Lung (tissue), 12 donors: ENCODE results near the gene PACS1. TPM values are rescaled to one million over a fixed set of nuclear protein-coding genes. Genes with fewer than 3 reads are reported as not detected.

Experiments
- ATAC-seq: fragments of 200-7000 bp; cut with Tn5 transposase; one replicate; pipeline ENCODE4 v1.9.1; 2020; ENCODE audit warnings: moderate number of reproducible peaks; ENCODE audit not compliant: insufficient read depth, low FRiP score
- DNase-seq, 3 donors: peaks; one replicate each; pipeline ENCODE4 v3.0.0-alpha.2; 2013 to 2017
- H3K27ac ChIP-seq, 2 donors: one replicate each; pipeline ENCODE4 v1.5.1; 2013; ENCODE audit warnings: mild to moderate bottlenecking in 2 of 2, moderate library complexity in 2 of 2, control low read depth in 1 of 2, inconsistent platforms in 1 of 2, low read depth in 1 of 2, low read length in 1 of 2
- H3K27me3 ChIP-seq, 3 donors: one replicate each; pipeline ENCODE4 v1.5.1; 2013; ENCODE audit warnings: low read length in 2 of 3; ENCODE audit not compliant: control insufficient read depth in 3 of 3, insufficient read depth in 3 of 3
- H3K36me3 ChIP-seq, 4 donors: one replicate each; pipeline ENCODE4 v1.5.1; 2013; ENCODE audit warnings: low read length in 4 of 4, mild to moderate bottlenecking in 1 of 4, moderate library complexity in 1 of 4; ENCODE audit not compliant: control insufficient read depth in 4 of 4, insufficient read depth in 4 of 4
- H3K4me1 ChIP-seq, 5 donors: one replicate each; pipeline ENCODE4 v1.5.1; 2013; ENCODE audit warnings: low read length in 5 of 5, mild to moderate bottlenecking in 2 of 5, moderate library complexity in 1 of 5; ENCODE audit not compliant: control insufficient read depth in 5 of 5, insufficient read depth in 5 of 5
- H3K4me3 ChIP-seq: one replicate; pipeline ENCODE4 v1.5.1; 2013; ENCODE audit warnings: mild to moderate bottlenecking, control low read depth, moderate library complexity
- H3K9ac ChIP-seq, 2 donors: one replicate each; pipeline ENCODE4 v1.5.1; 2013; ENCODE audit warnings: low read length in 2 of 2, control low read depth in 1 of 2; ENCODE audit not compliant: insufficient read depth in 1 of 2
- H3K9me3 ChIP-seq, 4 donors: one replicate each; pipeline ENCODE4 v1.5.1; 2013; ENCODE audit warnings: low read length in 3 of 4, mild to moderate bottlenecking in 1 of 4, moderate library complexity in 1 of 4; ENCODE audit not compliant: control insufficient read depth in 4 of 4, insufficient read depth in 3 of 4
- CTCF ChIP-seq: IDR thresholded peaks from 2 replicates; pipeline ENCODE4 v1.5.1; 2012; ENCODE audit warnings: mild to moderate bottlenecking; ENCODE audit errors: control extremely low read depth, extremely low read depth
- WGBS, 2 donors: extraction: QIAGEN DNeasy Blood & Tissue Kit; methylation state at CpG; one replicate each; pipeline ENCODE4 v1.1.7; 2013; 5-methylcytosine and 5-hydroxymethylcytosine counted together
- polyA plus RNA-seq, 2 donors: library from polyadenylated mRNA; stranded (reverse); fragments of 200-250 nt; gene quantifications; one replicate each; pipeline ENCODE4 v1.2.1, GENCODE V29; 2013
- total RNA-seq, 2 donors: library from RNA; depleted of rRNA in 1 of 2; stranded (reverse); fragments of >200 nt in 1 of 2; gene quantifications; one replicate each; pipeline ENCODE4 v1.2.1, GENCODE V29; 2014 to 2021
- donor health status: control.
- donor health status: control.
- donor health status: Bipolar disorder and iron deficiency.
- donor health status: healthy.
- donor health status: DM: yes; HTN: yes; CAD: no.

PACS1 gene
- total and polyA plus RNA-seq, 4 donors = 22.2 to 48.8 (median 34.7) TPM

DNA sequence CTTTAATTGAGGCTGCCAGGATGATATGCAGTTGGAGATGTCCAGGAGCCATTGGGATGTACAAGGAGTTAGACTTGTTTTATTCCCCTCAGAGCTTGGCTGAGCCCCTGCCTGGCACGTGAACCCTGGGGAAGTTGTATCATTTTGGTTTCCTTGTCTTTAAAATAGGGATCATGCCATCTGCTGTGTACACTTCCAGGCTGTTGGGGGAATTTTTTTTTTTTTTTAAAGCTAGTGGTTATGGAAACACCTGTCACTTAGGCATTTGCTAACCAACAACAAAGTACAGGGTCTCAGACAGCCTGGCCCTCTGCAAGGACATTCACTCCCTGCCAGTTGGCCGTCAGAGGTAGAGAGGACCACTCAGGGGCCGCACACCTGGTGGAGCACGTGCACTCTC, 189.9 kb downstream of the PACS1 start:
- no peak overlapping the region for H3K4me3 ChIP-seq
- no peaks in the 10 kb centered on the region for H3K9me3 ChIP-seq
- DNase-seq (no peak), ATAC-seq (no peak)
- no peak overlapping the region for H3K27ac ChIP-seq
- no peaks in the 10 kb centered on the region for H3K27me3 ChIP-seq
- no peak for TF ChIP-seq CTCF
- no peak overlapping the region for H3K9ac ChIP-seq
- WGBS, 2 donors = 91% methylated on average over 4 of the region's 4 CpGs
- peaks cover 0 to 6% (median 5%) of the 10 kb centered on the region in 5 donors for H3K4me1 ChIP-seq
- H3K36me3 ChIP-seq = peaks cover 0 to 24% (median 20%) of the 10 kb centered on the region in 4 donors

DNA sequence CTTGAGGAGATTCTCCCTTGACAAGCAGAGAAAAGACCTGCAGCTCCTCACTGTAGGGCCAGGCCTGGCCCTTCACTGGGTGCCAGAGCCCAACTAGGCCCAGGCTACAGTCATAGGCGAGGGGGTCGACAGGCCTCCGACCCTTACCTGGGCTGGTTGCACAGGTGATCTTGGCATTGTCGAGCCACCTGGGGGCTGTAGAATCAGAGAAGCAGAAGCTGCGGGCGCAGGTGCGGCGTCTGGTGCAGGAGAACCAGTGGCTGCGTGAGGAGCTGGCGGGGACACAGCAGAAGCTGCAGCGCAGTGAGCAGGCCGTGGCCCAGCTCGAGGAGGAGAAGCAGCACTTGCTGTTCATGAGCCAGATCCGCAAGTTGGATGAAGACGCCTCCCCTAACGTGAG, 191.5 kb downstream of the PACS1 start:
- no peak overlapping the region for H3K4me3 ChIP-seq
- WGBS, 2 donors = 95% methylated on average over 16 of the region's 16 CpGs

GRCh38 chr11:66262191-66262590, 192.1 kb downstream of the PACS1 start:
- WGBS, 2 donors = 91 to 92% methylated on average over 5 of the region's 5 CpGs
- no peak for TF ChIP-seq CTCF
- Histone ChIP-seq H3K4me1 (peaks cover 0 to 13% (median 2%) of the 10 kb centered on the region in 5 donors), H3K36me3 (peaks cover 0 to 33% (median 22%) of the 10 kb centered on the region in 4 donors), H3K27me3 (no peaks in the 10 kb centered on the region), H3K9me3 (no peaks in the 10 kb centered on the region), H3K4me3 (no peak overlapping the region), H3K9ac (no peak overlapping the region), H3K27ac (no peak overlapping the region)
- ATAC-seq = no peak
- no peak for DNase-seq

More for the DNA sequence above, 191.5 kb downstream of the PACS1 start:
- no peak for TF ChIP-seq CTCF
- Histone ChIP-seq H3K27ac (no peak overlapping the region), H3K27me3 (no peaks in the 10 kb centered on the region), H3K36me3 (peaks cover 0 to 33% (median 22%) of the 10 kb centered on the region in 4 donors), H3K4me1 (peaks cover 0 to 6% (median 5%) of the 10 kb centered on the region in 5 donors), H3K9ac (no peak overlapping the region), H3K9me3 (no peaks in the 10 kb centered on the region)
- no peak for DNase-seq
- no peak for ATAC-seq

DNA sequence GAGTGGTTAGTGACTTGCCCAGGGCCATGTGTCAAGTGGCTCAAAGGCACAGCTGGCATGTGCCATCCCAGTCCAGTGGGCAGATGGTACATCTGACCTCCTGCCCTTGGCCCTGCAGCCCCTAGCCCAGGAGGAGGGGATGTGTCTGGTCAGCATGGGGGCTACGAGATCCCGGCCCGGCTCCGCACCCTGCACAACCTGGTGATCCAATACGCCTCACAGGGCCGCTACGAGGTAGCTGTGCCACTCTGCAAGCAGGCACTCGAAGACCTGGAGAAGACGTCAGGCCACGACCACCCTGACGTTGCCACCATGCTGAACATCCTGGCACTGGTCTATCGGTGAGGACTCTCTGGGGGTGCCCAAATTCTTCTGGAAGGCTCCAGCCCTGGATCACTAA, 192.6 kb downstream of the PACS1 start:
- H3K9me3 ChIP-seq = no peaks in the 10 kb centered on the region
- H3K4me1 ChIP-seq = peaks cover 0 to 13% (median 2%) of the 10 kb centered on the region in 5 donors
- no peak for ATAC-seq
- no peaks in the 10 kb centered on the region for H3K27me3 ChIP-seq
- 95 to 96% methylated on average over 12 of the region's 12 CpGs for WGBS, 2 donors
- H3K4me3 ChIP-seq = no peak overlapping the region
- H3K27ac ChIP-seq = no peak overlapping the region
- H3K9ac ChIP-seq = no peak overlapping the region
- no peak for DNase-seq
- TF ChIP-seq CTCF = no peak
- peaks cover 0 to 33% (median 22%) of the 10 kb centered on the region in 4 donors for H3K36me3 ChIP-seq
